ENCODE results near the gene SLC25A43.

GRCh38 chrX:119391279-119391678, 7.9 kb upstream of the SLC25A43 start:
- TF ChIP-seq EZH2 (IDR thresholded peaks at IDR 0.05; ENCODE audit: insufficient read depth, poor library complexity, severe bottlenecking): no peak
- TF ChIP-seq EZH2phosphoT487 (IDR thresholded peaks at IDR 0.05; ENCODE audit: insufficient read depth, low read depth): no peak
